ENCODE data around the gene IGFN1. TPM values are rescaled to one million over a fixed set of nuclear protein-coding genes. Genes with fewer than 3 reads are reported as not detected.

IGFN1 gene
- total and polyA plus RNA-seq, 7 donors, result under 0.01 to 0.55 (median 0.14) TPM; not detected in 3

DNA sequence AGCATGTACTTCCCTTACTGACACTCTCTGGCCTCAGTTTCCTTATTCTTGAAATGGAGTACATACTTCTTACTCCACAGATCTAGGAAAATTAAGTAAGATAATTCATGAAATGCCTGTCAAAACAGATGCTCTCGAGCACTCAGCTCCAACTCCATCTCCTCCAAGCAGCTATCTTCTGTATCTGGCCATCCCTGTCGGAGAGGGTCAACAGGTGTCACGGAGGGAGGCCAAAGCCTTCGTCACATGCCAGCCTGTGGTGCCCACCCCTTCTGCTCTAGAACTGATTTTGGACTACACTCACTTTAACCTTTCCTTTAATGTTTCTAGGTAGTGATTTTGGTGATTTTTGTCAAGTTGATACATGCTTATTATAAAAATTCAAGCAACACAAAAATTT, 73.9 kb downstream of the IGFN1 start:
- peaks cover 8 to 25% (median 9%) of the 10 kb centered on the region in 3 donors for H3K27me3 ChIP-seq
- peak; percentile 35 for DNase-seq
- no peak overlapping the region for H3K27ac ChIP-seq
- H3K4me1 ChIP-seq, result peaks cover 0 to 9% (median 8%) of the 10 kb centered on the region in 4 donors
- intact Hi-C loops (cut with DNase I), result no loop called here
- no peaks in the 10 kb centered on the region for H3K36me3 ChIP-seq
- H3K9me3 ChIP-seq, result no peaks in the 10 kb centered on the region
- TF ChIP-seq, protein P1, sequence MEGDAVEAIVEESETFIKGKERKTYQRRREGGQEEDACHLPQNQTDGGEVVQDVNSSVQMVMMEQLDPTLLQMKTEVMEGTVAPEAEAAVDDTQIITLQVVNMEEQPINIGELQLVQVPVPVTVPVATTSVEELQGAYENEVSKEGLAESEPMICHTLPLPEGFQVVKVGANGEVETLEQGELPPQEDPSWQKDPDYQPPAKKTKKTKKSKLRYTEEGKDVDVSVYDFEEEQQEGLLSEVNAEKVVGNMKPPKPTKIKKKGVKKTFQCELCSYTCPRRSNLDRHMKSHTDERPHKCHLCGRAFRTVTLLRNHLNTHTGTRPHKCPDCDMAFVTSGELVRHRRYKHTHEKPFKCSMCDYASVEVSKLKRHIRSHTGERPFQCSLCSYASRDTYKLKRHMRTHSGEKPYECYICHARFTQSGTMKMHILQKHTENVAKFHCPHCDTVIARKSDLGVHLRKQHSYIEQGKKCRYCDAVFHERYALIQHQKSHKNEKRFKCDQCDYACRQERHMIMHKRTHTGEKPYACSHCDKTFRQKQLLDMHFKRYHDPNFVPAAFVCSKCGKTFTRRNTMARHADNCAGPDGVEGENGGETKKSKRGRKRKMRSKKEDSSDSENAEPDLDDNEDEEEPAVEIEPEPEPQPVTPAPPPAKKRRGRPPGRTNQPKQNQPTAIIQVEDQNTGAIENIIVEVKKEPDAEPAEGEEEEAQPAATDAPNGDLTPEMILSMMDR (IDR thresholded peaks at IDR 0.05), result no peak
- no peak for TF ChIP-seq EP300 (IDR thresholded peaks at IDR 0.05)
- TF ChIP-seq POLR2A (IDR thresholded peaks at IDR 0.05), result no peak
- no peak for TF ChIP-seq POLR2AphosphoS5 (IDR thresholded peaks at IDR 0.05)
- 90 to 92% methylated on average over 4 of the region's 4 CpGs for WGBS, 2 donors
- no peak overlapping the region for H3K4me3 ChIP-seq

DNA sequence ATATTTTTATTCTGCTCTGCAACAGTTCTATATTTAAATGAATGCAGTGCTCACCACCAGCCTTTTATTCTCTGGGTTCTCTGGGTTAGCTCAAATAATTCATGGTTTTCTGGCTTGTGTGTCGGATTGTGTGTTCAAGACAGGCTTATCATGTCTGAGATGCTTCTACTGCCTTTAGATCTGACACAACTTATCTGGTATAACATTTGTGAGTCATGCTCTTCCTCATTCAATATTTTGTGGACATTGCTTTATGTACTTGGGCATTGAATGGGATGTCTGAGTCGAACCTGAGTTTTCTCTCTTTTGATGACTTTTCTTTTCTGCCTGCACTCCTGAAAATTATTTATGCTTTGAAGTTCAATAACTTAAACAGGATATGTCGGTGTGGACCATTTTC, 75.1 kb downstream of the IGFN1 start:
- 68% methylated on average over 3 of the region's 3 CpGs for WGBS, 2 donors
- H3K27me3 ChIP-seq, result peaks cover 0 to 20% (median 0%) of the 10 kb centered on the region in 3 donors
- no peak for DNase-seq
- no peak overlapping the region for H3K27ac ChIP-seq
- TF ChIP-seq, protein P1 (IDR thresholded peaks at IDR 0.05), result no peak
- no peak for TF ChIP-seq POLR2AphosphoS5 (IDR thresholded peaks at IDR 0.05)
- H3K9me3 ChIP-seq, result no peaks in the 10 kb centered on the region
- no peaks in the 10 kb centered on the region for H3K36me3 ChIP-seq
- no peaks in the 10 kb centered on the region for H3K4me1 ChIP-seq
- H3K4me3 ChIP-seq, result no peak overlapping the region
- intact Hi-C loops (cut with DNase I), result no loop called here

DNA sequence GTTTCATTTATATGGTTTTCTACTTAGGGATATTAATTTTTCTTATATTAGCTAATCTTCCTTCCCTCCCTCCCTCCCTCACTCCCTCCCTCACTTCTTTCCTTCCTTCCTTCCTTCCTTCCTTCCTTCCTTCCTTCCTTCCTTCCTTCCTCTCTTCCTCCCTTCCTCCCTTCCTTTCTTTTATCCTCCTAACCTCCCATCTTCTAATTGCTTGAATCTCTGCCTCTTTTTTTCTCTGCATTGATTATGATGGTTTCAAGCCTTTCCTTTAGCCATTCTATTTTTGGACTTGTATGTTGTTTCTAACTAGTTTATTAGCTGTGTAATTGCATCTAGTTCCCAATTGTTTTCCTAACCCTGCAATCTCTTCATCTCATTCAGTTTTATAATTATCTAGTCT, 75.7 kb downstream of the IGFN1 start:
- Histone ChIP-seq H3K4me1 (no peaks in the 10 kb centered on the region), H3K9me3 (no peaks in the 10 kb centered on the region), H3K27me3 (peaks cover 0 to 16% (median 0%) of the 10 kb centered on the region in 3 donors), H3K36me3 (no peaks in the 10 kb centered on the region), H3K27ac (no peak overlapping the region), H3K4me3 (no peak overlapping the region)
- intact Hi-C loops (cut with DNase I), result no loop called here
- DNase-seq, result no peak
- TF ChIP-seq POLR2AphosphoS5 (IDR thresholded peaks at IDR 0.05), result no peak
- no peak for TF ChIP-seq EP300 (IDR thresholded peaks at IDR 0.05)
- TF ChIP-seq, protein P1 (IDR thresholded peaks at IDR 0.05), result no peak
- TF ChIP-seq POLR2A (IDR thresholded peaks at IDR 0.05), result no peak

DNA sequence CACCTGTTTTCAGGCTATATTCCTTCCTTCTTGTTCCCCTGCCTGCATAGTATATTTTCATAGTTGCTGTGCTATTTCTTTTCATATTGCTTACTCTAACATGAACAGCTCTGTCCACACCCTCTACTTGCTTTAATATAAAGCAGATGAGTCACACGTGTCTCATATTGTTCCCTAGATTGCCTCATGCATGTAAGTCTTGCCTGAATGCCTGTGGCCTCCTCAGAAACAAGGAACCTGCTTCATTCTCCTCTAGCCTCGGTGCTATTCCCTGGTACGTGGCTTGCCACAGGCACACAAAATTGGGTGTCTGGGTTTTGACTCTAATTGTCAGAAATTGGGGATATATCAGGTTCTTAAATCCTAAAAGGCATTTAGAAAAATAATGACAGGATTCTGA, 76.2 kb downstream of the IGFN1 start:
- H3K4me1 ChIP-seq, result no peaks in the 10 kb centered on the region
- TF ChIP-seq POLR2A (IDR thresholded peaks at IDR 0.05), result no peak
- TF ChIP-seq EP300 (IDR thresholded peaks at IDR 0.05), result no peak
- TF ChIP-seq POLR2AphosphoS5 (IDR thresholded peaks at IDR 0.05), result no peak
- TF ChIP-seq, protein P1 (IDR thresholded peaks at IDR 0.05), result no peak
- H3K9me3 ChIP-seq, result no peaks in the 10 kb centered on the region
- WGBS, 2 donors, result 29 to 53% methylated on average over 3 of the region's 3 CpGs
- intact Hi-C loops (cut with DNase I), result no loop called here
- H3K4me3 ChIP-seq, result no peak overlapping the region
- H3K27me3 ChIP-seq, result peaks cover 0 to 16% (median 0%) of the 10 kb centered on the region in 3 donors
- no peak for DNase-seq
- no peaks in the 10 kb centered on the region for H3K36me3 ChIP-seq
- no peak overlapping the region for H3K27ac ChIP-seq

DNA sequence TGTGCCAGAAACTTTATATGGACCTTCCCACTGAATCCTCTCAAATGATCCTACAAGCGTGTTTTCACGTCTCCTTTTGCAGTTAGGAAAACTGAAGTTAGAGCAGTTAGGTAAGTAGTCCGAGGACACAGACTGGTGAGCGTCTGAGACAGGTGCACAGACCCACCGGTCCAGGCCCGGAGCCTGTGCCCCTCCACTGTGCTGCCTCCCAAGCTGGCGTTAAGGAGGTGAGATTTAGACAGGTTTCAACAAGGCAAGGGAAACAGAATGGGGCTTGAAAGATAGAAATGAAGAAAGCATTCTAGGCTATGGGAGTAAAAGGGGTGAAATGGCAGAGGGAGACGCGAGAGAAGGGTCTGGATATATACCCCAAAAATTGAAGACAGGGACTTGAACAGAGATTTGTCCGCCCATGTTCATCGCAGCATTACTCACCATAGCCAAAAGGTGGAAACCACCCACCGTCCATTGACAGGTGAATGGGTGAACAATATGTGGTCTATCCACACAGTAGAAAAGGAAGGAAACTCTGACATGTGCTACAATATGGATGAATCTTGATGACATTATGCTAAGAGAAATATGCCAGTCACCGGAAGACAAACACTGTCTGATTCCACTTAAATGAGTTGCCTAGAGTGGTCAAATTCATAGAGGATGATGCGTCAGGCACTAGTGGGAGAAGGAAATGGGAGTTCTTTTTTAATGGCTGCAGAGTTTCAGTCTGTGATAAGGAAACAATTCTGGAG, 77.0 kb downstream of the IGFN1 start:
- DNase-seq, result peak; percentile 27
- intact Hi-C loops (cut with DNase I), result no loop called here
- Histone ChIP-seq H3K27me3 (peaks cover 0 to 16% (median 0%) of the 10 kb centered on the region in 3 donors), H3K4me3 (no peak overlapping the region), H3K36me3 (no peaks in the 10 kb centered on the region), H3K4me1 (no peaks in the 10 kb centered on the region), H3K27ac (no peak overlapping the region), H3K9me3 (no peaks in the 10 kb centered on the region)
- no peak for TF ChIP-seq POLR2A (IDR thresholded peaks at IDR 0.05)
- no peak for TF ChIP-seq POLR2AphosphoS5 (IDR thresholded peaks at IDR 0.05)
- TF ChIP-seq, protein P1 (IDR thresholded peaks at IDR 0.05), result no peak
- 85 to 90% methylated on average over 14 of the region's 14 CpGs for WGBS, 2 donors
